SKM-1 treated with dmso at 0.1 percent for 144 hours (cell line): ENCODE measurements around the gene ARHGAP32.

Experiments used
- DNase-seq: peaks from one replicate; lab custom pipeline; 2025; ENCODE audit not compliant: unreplicated experiment; lab: John Stamatoyannopoulos, UW

Gene ARHGAP32

DNA sequence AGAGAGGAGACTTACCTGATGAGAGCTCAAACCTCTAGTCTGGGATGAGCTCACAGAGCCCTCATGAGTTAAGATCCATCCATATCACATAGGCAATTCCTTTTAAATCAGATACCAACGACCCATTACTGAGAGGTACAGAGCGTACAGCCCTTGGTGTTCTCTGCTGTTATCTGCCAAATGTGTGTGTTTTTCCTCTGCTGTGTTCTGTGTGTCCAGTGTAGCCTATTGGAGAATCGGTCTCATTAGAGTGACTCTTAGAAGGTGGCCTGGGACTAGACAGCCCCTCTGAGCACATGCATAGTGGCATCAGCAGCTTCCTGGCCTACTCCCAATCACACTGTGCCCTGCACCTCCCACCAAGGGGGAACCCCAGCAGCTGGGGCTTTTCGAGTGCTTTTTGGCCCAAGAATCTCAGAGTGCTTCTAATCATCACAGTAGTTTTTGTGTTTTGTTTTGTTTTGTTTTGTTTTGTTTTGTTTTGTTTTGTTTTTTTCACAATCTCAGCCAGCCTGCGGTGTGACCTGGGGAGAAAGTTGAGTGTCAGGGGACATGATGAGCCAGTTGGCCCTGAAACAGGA is 274.9 kb downstream of the ARHGAP32 start:
- DNase-seq, result no peak

GRCh38 chr11:128916681-128917080 is 275.4 kb downstream of the ARHGAP32 start:
- DNase-seq, result no peak

GRCh38 chr11:128916037-128916572 is 276.0 kb downstream of the ARHGAP32 start:
- no peak for DNase-seq

- no peak for DNase-seq
Observed at GRCh38 chr11:128915149-128915521, 277.0 kb downstream of the ARHGAP32 start.
